Spleen (tissue), 11 donors: Measurements from ENCODE around the gene TP73. TPM values are rescaled to one million over a fixed set of nuclear protein-coding genes. Genes with fewer than 3 reads are reported as not detected.

Experiments
- DNase-seq: peaks from one replicate; pipeline ENCODE4 v3.0.0-alpha.2; 2020
- H3K27ac ChIP-seq, 8 donors: fragments of 200-600 bp; sonication (generic) in 7 of 8; 1 replicate in 4 of 8; 2 replicates in 4 of 8; pipeline versions ENCODE4 v1.5.0 to v1.8.0; 2016 to 2021; ENCODE audit warnings: inconsistent platforms in 4 of 8, mild to moderate bottlenecking in 4 of 8, moderate library complexity in 1 of 8
- H3K27me3 ChIP-seq, 7 donors: fragments of 200-600 bp; sonication (generic) in 6 of 7; replicated peaks in 1 of 7; 1 replicate in 4 of 7; 2 replicates in 3 of 7; pipeline versions ENCODE4 v1.5.0 to v1.8.0; 2016 to 2021; ENCODE audit warnings: inconsistent platforms in 3 of 7, mild to moderate bottlenecking in 1 of 7
- H3K36me3 ChIP-seq, 6 donors: fragments of 200-600 bp; sonication (generic) in 5 of 6; 1 replicate in 4 of 6; 2 replicates in 2 of 6; pipeline versions ENCODE4 v1.5.0 to v1.8.0; 2016 to 2021; ENCODE audit warnings: inconsistent platforms in 2 of 6
- H3K4me1 ChIP-seq, 6 donors: fragments of 200-600 bp; sonication (generic) in 5 of 6; 1 replicate in 3 of 6; 2 replicates in 3 of 6; pipeline versions ENCODE4 v1.5.0 to v1.8.0; 2016 to 2021; ENCODE audit warnings: inconsistent platforms in 3 of 6
- H3K4me3 ChIP-seq, 8 donors: fragments of 200-600 bp; sonication (generic) in 7 of 8; 1 replicate in 4 of 8; 2 replicates in 4 of 8; pipeline versions ENCODE4 v1.5.0 to v1.8.0; 2016 to 2021; ENCODE audit warnings: inconsistent platforms in 4 of 8, mild to moderate bottlenecking in 4 of 8, moderate library complexity in 2 of 8
- H3K9me3 ChIP-seq, 8 donors: fragments of 200-600 bp; sonication (generic) in 7 of 8; 1 replicate in 4 of 8; 2 replicates in 4 of 8; pipeline versions ENCODE4 v1.5.0 to v1.8.0; 2016 to 2021; ENCODE audit warnings: inconsistent platforms in 4 of 8
- CTCF ChIP-seq, 11 experiments: fragments of 200-600 bp in 7 of 11; fragments of 450-650 bp in 4 of 11; sonication (generic) in 4 of 11; IDR thresholded peaks in 8 of 11; conservative IDR thresholded peaks in 3 of 11; 1 replicate in 7 of 11; 2 replicates in 4 of 11; pipeline versions ENCODE4 v1.4.0 to v1.8.0; 2016 to 2021; ENCODE audit warnings: antibody characterized with exemption in 11 of 11, inconsistent platforms in 4 of 11, mild to moderate bottlenecking in 1 of 11
- POLR2A ChIP-seq, 3 donors: fragments of 450-650 bp; IDR thresholded peaks; one replicate each; pipeline ENCODE4 v1.5.1; 2017; ENCODE audit warnings: antibody characterized with exemption in 3 of 3, mild to moderate bottlenecking in 1 of 3
- POLR2AphosphoS5 ChIP-seq, 3 donors: sonication (generic); formaldehyde crosslinking; IDR thresholded peaks; one replicate each; pipeline ENCODE4 v1.5.1; 2017; ENCODE audit warnings: antibody characterized with exemption in 3 of 3
- WGBS, 5 donors: extraction: QIAGEN DNeasy Blood & Tissue Kit in 3 of 5; methylation state at CpG; one replicate each; pipeline versions ENCODE4 v1.1.5 to v1.1.7; 2013 to 2018; 5-methylcytosine and 5-hydroxymethylcytosine counted together
- intact Hi-C: fragments of 100-400 bp; cut with DNase I; formaldehyde crosslinking; loops from one replicate; pipeline ENCODE4 v1.15.0; 2023; ENCODE audit warnings: low total_unique reads
- polyA plus RNA-seq, 3 donors: library from polyadenylated mRNA; stranded (reverse); fragments of 200-250 nt; gene quantifications; one replicate each; pipeline ENCODE4 v1.2.1, GENCODE V29; 2013
- total RNA-seq, 7 donors: library from RNA; depleted of rRNA in 3 of 7; stranded (reverse); fragments of >200 nt in 3 of 7; fragmentation: NEBNext Ultra II Directional in 4 of 7; extraction: Animal tissue kit (Norgen Biotek cat#: 25700) in 4 of 7; gene quantifications; one replicate each; pipeline versions ENCODE4 v1.1.0 to v1.2.1, GENCODE V29; 2016 to 2021
- donor health status: healthy with polysubstance abuse.
- donor health status: DM: no; HTN: no; CAD: no; lungs with moderate emphysema.
- donor health status: DM: no; HTN: no; CAD: no.
- donor health status: Bipolar disorder and iron deficiency.
- donor health status: healthy.
- donor health status: DM: no; HTN: no; CAD: no.
- donor health status: DM: yes; HTN: yes; CAD: no.

The TP73 gene
- total and polyA plus RNA-seq, 10 donors = 0.11 to 4.3 (median 0.96) TPM

GRCh38 chr1:3711381-3711779 lies 59.1 kb downstream of the TP73 start:
- H3K27ac ChIP-seq = no peak overlapping the region
- peaks cover 0 to 84% (median 23%) of the 10 kb centered on the region in 7 donors for H3K27me3 ChIP-seq
- no peaks in the 10 kb centered on the region for H3K36me3 ChIP-seq
- TF ChIP-seq POLR2AphosphoS5 (IDR thresholded peaks at IDR 0.05) (no peak), CTCF (IDR thresholded peaks at IDR 0.05 in 8 of 11, conservative IDR thresholded peaks at IDR 0.05 in 3 of 11) (no peak), POLR2A (IDR thresholded peaks at IDR 0.05) (no peak)
- WGBS, 5 donors = 71 to 80% (median 75%) methylated on average over 10 to 11 of the region's 11 CpGs
- no peak for DNase-seq
- intact Hi-C loops = no loop called here
- H3K4me3 ChIP-seq = no peak overlapping the region
- H3K9me3 ChIP-seq = no peaks in the 10 kb centered on the region
- no peaks in the 10 kb centered on the region for H3K4me1 ChIP-seq

- intact Hi-C loops = no loop called here
- WGBS, 5 donors = 73 to 83% (median 82%) methylated on average over 20 to 24 of the region's 24 CpGs
- no peak for DNase-seq
- Histone ChIP-seq H3K9me3 (no peaks in the 10 kb centered on the region), H3K27me3 (peaks cover 0 to 84% (median 18%) of the 10 kb centered on the region in 7 donors), H3K4me1 (no peaks in the 10 kb centered on the region), H3K36me3 (no peaks in the 10 kb centered on the region), H3K4me3 (no peak overlapping the region), H3K27ac (no peak overlapping the region)
- no peak for TF ChIP-seq CTCF (IDR thresholded peaks at IDR 0.05 in 8 of 11, conservative IDR thresholded peaks at IDR 0.05 in 3 of 11)
- no peak for TF ChIP-seq POLR2AphosphoS5 (IDR thresholded peaks at IDR 0.05)
- TF ChIP-seq POLR2A (IDR thresholded peaks at IDR 0.05) = no peak
Observed at GRCh38 chr1:3711780-3712451, 59.6 kb downstream of the TP73 start.

- TF ChIP-seq POLR2A (IDR thresholded peaks at IDR 0.05) = no peak
- TF ChIP-seq POLR2AphosphoS5 (IDR thresholded peaks at IDR 0.05) = no peak
- TF ChIP-seq CTCF (IDR thresholded peaks at IDR 0.05 in 8 of 11, conservative IDR thresholded peaks at IDR 0.05 in 3 of 11) = no peak
- H3K27ac ChIP-seq = no peak overlapping the region
- no peaks in the 10 kb centered on the region for H3K9me3 ChIP-seq
- WGBS, 5 donors = 70 to 80% (median 77%) methylated on average over 14 to 19 of the region's 19 CpGs
- no peak for DNase-seq
- no peak overlapping the region for H3K4me3 ChIP-seq
- intact Hi-C loops = no loop called here
- H3K27me3 ChIP-seq = peaks cover 0 to 84% (median 18%) of the 10 kb centered on the region in 7 donors
- H3K36me3 ChIP-seq = no peaks in the 10 kb centered on the region
- H3K4me1 ChIP-seq = peaks cover 0 to 5% (median 0%) of the 10 kb centered on the region in 6 donors
Observed at GRCh38 chr1:3712573-3713535, 60.5 kb downstream of the TP73 start.

GRCh38 chr1:3713840-3714239 lies 61.5 kb downstream of the TP73 start:
- 83 to 92% (median 86%) methylated on average over 7 of the region's 7 CpGs for WGBS, 5 donors
- TF ChIP-seq POLR2A (IDR thresholded peaks at IDR 0.05) = no peak
- TF ChIP-seq POLR2AphosphoS5 (IDR thresholded peaks at IDR 0.05) = no peak
- no peak for TF ChIP-seq CTCF (IDR thresholded peaks at IDR 0.05 in 8 of 11, conservative IDR thresholded peaks at IDR 0.05 in 3 of 11)
- H3K4me1 ChIP-seq = peaks cover 0 to 11% (median 1%) of the 10 kb centered on the region in 6 donors
- no peak overlapping the region for H3K4me3 ChIP-seq
- peaks cover 0 to 84% (median 13%) of the 10 kb centered on the region in 7 donors for H3K27me3 ChIP-seq
- no peak for DNase-seq
- intact Hi-C loops = no loop called here
- H3K36me3 ChIP-seq = no peaks in the 10 kb centered on the region
- no peak overlapping the region for H3K27ac ChIP-seq
- no peaks in the 10 kb centered on the region for H3K9me3 ChIP-seq
